ENCODE measurements around the gene USF1. TPM values are rescaled to one million over a fixed set of nuclear protein-coding genes. Genes with fewer than 3 reads are reported as not detected.
"Not testable (repeated sequence)": the region's sequence is repeated elsewhere in the genome, so short reads cannot be mapped to it uniquely, and the experiment has no call there.

USF1 gene
- total and polyA plus RNA-seq, 9 of the 15 experiments (the other 6 are each of a cell fraction or from before 2014, with no cell fraction given): 7.4 to 60.2 (median 54.2) TPM

DNA sequence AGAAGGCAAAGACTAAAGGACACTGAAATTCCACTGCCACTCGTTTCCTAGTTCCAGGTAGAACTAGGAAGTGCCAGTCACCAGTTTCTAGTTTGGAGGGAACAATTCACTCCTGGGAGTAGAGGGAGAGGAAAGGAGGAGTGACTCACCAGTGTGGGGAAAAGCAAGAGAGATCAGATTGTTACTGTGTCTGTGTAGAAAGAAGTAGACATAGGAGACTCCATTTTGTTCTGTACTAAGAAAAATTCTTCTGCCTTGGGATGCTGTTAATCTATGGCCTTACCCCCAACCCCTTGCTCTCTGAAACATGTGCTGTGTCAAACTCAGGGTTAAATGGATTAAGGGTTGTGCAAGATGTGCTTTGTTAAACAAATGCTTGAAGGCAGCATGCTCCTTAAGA is 29.1 kb downstream of the USF1 start (continued):
- peak; percentile 75; the same call in 1 of the 2 replicates for TF ChIP-seq ZNF445 (CRISPR knock-in tag; IDR thresholded peaks at IDR 0.05; ENCODE audit: low read depth)
- 0 out of 2 replicates have a peak, but pooled peaks have one; percentile 29 for TF ChIP-seq TAF7 (tag; IDR thresholded peaks at IDR 0.05)
- TF ChIP-seq, protein P1, sequence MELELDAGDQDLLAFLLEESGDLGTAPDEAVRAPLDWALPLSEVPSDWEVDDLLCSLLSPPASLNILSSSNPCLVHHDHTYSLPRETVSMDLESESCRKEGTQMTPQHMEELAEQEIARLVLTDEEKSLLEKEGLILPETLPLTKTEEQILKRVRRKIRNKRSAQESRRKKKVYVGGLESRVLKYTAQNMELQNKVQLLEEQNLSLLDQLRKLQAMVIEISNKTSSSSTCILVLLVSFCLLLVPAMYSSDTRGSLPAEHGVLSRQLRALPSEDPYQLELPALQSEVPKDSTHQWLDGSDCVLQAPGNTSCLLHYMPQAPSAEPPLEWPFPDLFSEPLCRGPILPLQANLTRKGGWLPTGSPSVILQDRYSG (tag; conservative IDR thresholded peaks at IDR 0.05; ENCODE audit: low read depth): peak; percentile 93; the same call in 1 of the 2 replicates
- 0 out of 2 replicates have a peak, but pooled peaks have one; percentile 60 for TF ChIP-seq ZNF134 (CRISPR knock-in tag; conservative IDR thresholded peaks at IDR 0.05)
- TF ChIP-seq, protein P2, sequence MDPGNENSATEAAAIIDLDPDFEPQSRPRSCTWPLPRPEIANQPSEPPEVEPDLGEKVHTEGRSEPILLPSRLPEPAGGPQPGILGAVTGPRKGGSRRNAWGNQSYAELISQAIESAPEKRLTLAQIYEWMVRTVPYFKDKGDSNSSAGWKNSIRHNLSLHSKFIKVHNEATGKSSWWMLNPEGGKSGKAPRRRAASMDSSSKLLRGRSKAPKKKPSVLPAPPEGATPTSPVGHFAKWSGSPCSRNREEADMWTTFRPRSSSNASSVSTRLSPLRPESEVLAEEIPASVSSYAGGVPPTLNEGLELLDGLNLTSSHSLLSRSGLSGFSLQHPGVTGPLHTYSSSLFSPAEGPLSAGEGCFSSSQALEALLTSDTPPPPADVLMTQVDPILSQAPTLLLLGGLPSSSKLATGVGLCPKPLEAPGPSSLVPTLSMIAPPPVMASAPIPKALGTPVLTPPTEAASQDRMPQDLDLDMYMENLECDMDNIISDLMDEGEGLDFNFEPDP (CRISPR knock-in tag; IDR thresholded peaks at IDR 0.05): peak; percentile 88; the same call in 1 of the 2 replicates
- TF ChIP-seq, protein P3, sequence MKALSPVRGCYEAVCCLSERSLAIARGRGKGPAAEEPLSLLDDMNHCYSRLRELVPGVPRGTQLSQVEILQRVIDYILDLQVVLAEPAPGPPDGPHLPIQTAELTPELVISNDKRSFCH (CRISPR knock-in tag; IDR thresholded peaks at IDR 0.05): not testable (repeated sequence)
- TF ChIP-seq, protein P3 (tag; IDR thresholded peaks at IDR 0.05): peak; percentile 90
- TF ChIP-seq, protein P4, sequence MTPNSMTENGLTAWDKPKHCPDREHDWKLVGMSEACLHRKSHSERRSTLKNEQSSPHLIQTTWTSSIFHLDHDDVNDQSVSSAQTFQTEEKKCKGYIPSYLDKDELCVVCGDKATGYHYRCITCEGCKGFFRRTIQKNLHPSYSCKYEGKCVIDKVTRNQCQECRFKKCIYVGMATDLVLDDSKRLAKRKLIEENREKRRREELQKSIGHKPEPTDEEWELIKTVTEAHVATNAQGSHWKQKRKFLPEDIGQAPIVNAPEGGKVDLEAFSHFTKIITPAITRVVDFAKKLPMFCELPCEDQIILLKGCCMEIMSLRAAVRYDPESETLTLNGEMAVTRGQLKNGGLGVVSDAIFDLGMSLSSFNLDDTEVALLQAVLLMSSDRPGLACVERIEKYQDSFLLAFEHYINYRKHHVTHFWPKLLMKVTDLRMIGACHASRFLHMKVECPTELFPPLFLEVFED (CRISPR knock-in tag; conservative IDR thresholded peaks at IDR 0.05): peak; percentile 84
- TF ChIP-seq SMAD3 (CRISPR knock-in tag; conservative IDR thresholded peaks at IDR 0.05): peak; percentile 79
- 0 out of 2 replicates have a peak, but pooled peaks have one; percentile 28 for TF ChIP-seq ZNF561 (CRISPR knock-in tag; conservative IDR thresholded peaks at IDR 0.05)
- TF ChIP-seq MEF2D (tag; conservative IDR thresholded peaks at IDR 0.05; ENCODE audit: low read depth): peak; percentile 87
- TF ChIP-seq, protein P5, sequence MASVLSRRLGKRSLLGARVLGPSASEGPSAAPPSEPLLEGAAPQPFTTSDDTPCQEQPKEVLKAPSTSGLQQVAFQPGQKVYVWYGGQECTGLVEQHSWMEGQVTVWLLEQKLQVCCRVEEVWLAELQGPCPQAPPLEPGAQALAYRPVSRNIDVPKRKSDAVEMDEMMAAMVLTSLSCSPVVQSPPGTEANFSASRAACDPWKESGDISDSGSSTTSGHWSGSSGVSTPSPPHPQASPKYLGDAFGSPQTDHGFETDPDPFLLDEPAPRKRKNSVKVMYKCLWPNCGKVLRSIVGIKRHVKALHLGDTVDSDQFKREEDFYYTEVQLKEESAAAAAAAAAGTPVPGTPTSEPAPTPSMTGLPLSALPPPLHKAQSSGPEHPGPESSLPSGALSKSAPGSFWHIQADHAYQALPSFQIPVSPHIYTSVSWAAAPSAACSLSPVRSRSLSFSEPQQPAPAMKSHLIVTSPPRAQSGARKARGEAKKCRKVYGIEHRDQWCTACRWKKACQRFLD (CRISPR knock-in tag; IDR thresholded peaks at IDR 0.05): peak; percentile 85
- TF ChIP-seq ZNF41 (CRISPR knock-in tag; conservative IDR thresholded peaks at IDR 0.05): peak; percentile 76; the same call in 1 of the 2 replicates
- TF ChIP-seq TEAD2 (tag; IDR thresholded peaks at IDR 0.05): peak; percentile 50; the same call in 1 of the 2 replicates
- peak; percentile 87; the same call in 1 of the 2 replicates for TF ChIP-seq KLF6 (CRISPR knock-in tag; IDR thresholded peaks at IDR 0.05; ENCODE audit: borderline replicate concordance)
- TF ChIP-seq, protein P6, sequence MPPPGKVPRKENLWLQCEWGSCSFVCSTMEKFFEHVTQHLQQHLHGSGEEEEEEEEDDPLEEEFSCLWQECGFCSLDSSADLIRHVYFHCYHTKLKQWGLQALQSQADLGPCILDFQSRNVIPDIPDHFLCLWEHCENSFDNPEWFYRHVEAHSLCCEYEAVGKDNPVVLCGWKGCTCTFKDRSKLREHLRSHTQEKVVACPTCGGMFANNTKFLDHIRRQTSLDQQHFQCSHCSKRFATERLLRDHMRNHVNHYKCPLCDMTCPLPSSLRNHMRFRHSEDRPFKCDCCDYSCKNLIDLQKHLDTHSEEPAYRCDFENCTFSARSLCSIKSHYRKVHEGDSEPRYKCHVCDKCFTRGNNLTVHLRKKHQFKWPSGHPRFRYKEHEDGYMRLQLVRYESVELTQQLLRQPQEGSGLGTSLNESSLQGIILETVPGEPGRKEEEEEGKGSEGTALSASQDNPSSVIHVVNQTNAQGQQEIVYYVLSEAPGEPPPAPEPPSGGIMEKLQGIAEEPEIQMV (tag; conservative IDR thresholded peaks at IDR 0.05; ENCODE audit: low read depth): peak; percentile 78
- TF ChIP-seq, protein P7, sequence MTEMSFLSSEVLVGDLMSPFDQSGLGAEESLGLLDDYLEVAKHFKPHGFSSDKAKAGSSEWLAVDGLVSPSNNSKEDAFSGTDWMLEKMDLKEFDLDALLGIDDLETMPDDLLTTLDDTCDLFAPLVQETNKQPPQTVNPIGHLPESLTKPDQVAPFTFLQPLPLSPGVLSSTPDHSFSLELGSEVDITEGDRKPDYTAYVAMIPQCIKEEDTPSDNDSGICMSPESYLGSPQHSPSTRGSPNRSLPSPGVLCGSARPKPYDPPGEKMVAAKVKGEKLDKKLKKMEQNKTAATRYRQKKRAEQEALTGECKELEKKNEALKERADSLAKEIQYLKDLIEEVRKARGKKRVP (CRISPR knock-in tag; IDR thresholded peaks at IDR 0.05): 0 out of 2 replicates have a peak, but pooled peaks have one; percentile 22
- TF ChIP-seq ZBTB17 (CRISPR knock-in tag; IDR thresholded peaks at IDR 0.05): 0 out of 2 replicates have a peak, but pooled peaks have one; percentile 53
- peak; percentile 46; the same call in 1 of the 2 replicates for TF ChIP-seq ZNF76 (CRISPR knock-in tag; IDR thresholded peaks at IDR 0.05; ENCODE audit: borderline replicate concordance)
- TF ChIP-seq ELF4 (CRISPR knock-in tag; IDR thresholded peaks at IDR 0.05): peak; percentile 52; the same call in 1 of the 2 replicates
